ENCODE data around the gene EVI2A.

EVI2A gene

GRCh38 chr17:31272236-31272635, 49.2 kb downstream of the EVI2A start:
- no peak for DNase-seq

GRCh38 chr17:31269578-31269983, 51.8 kb downstream of the EVI2A start:
- DNase-seq, result no peak

GRCh38 chr17:31269036-31269577, 52.3 kb downstream of the EVI2A start:
- no peak for DNase-seq
